Kasumi-1 (cell line): ENCODE results near the gene LCN9.

ENCODE experiments used
- DNase-seq, 2 experiments: peaks; one replicate each; lab custom pipeline; 2025; lab: John Stamatoyannopoulos, UW

Gene LCN9

DNA sequence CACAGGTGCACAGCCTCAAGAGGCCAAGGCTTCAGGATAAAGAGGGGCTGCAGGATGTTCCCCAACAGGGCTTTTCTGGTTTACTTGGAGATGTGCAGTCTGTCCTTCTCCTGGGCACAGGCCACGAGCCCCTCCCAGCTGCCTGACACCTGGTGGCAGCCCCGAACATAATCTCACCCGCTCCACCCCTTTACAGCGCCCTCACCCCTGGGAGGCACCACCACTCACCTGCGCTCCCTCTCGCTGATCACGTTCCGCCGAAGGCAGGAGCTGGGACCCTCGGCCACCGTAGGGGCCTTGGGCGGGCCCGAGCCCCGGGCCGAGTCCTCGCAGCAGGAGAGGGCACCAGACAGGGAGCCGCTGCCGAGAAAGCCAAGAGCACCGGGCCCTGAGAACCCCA lies 35.7 kb downstream of the LCN9 start:
- DNase-seq = no peak

DNA sequence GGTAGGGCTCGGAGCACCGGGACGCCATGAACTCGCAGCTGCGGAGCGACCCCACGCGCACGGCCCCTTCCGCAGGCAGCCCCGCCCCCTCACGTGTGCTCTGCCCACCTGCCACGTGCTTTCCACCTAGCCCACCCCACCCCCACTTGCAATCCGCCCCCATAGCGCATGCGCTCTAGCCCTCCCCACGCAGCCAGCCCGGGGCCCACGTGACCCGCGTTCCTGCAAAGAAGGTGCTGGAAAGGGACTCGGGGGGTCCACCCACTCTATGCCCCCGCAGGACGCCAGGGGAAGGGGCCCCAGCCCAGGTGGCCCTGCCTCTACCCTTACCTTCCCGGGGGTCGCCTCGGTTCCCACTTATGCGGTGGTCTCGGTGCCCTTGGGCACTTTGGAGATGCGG lies 36.3 kb downstream of the LCN9 start, which contains the start of gene SOHLH1:
SOHLH1 (minus strand) TSS at position 42 of the 400 bp plus-strand sequence; CDS start at position 28, 14 bp downstream.
- DNase-seq = no peak

DNA sequence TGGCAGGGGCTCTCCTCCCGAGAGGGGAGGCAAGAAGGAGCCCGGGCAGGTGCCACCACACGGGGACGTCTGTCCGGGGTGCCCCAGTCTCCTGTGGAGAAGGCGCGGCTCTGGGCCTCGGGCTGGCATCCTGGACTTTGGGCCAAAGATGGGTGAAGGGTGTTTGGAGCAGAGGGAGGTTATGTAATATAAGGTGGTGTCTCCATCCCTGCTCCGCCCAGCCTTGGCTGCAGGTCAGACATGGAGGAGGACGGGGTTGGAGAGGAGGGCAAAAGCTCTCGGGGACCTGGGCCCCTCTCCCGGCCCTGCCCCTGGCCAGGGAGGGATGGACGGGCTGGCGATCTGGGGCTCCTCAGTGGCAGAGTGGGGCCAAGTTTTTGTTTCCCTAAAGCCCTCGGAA lies 37.4 kb downstream of the LCN9 start:
- DNase-seq = no peak

- no peak for DNase-seq
These were observed 38.2 kb downstream of the LCN9 start for GRCh38 chr9:135701067-135701958.

DNA sequence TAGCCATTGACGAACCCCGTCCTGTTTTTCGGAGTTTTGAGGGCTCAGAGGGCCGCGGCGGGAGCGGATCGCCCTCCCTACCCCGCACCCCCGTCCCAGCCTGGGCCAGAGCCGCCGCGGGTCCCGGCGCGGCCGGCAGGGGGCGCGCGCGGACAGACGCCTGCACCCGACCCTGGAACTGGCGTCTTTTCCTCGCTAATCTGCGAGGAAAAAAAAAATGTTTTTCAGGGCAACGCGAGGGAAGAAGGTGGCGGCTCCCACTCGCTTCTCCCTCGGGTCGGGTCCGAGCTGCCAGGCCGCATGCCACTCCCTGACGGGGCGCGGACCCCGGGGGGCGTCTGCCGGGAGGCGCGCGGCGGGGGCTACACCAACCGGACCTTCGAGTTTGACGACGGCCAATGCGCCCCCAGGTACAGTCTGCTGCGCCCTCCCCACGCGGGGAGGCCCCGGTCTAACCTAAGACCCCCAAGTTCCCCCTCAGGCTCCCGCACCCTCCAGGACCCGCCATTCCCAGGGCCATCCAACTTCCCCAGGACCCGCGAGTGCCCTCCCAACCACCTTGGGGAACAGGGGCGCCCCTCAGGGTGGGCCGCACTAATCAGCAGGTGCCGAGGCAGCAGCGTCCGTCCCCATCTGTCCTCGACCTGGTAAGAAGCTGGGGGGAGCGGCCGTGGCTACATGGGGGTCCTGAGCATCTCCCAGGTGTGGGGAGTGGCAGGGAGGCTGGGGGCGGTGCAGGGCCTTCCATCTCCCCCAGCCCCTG lies 39.0 kb downstream of the LCN9 start, which contains the start of gene KCNT1:
KCNT1 (plus strand) TSS at position 227 of the 763 bp plus-strand sequence; CDS start at position 301, 74 bp downstream.
- DNase-seq = peak; percentile 9 to 32

GRCh38 chr9:135703726-135704125 lies 40.6 kb downstream of the LCN9 start:
- no peak for DNase-seq

GRCh38 chr9:135704483-135704882 lies 41.4 kb downstream of the LCN9 start:
- no peak for DNase-seq

DNA sequence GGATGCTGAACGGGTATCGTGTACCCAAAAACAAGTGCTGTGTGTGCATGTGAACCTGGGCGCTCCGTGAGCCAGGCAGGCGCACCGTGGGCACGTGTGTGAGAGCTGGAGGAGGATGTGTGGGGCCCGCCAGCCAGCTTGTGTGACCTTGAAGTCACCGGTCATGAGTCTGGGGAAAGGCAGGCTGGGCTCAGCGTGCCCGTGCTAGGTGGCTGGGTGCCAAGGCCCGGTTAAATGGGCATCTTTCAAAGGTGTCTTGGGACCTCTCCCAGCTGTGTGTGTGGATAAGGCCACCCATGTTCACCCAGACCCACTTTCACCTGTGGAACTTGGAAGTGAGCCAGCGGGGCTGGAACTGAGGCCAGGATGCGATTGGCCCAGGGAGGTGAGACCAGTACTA lies 42.3 kb downstream of the LCN9 start:
- no peak for DNase-seq

DNA sequence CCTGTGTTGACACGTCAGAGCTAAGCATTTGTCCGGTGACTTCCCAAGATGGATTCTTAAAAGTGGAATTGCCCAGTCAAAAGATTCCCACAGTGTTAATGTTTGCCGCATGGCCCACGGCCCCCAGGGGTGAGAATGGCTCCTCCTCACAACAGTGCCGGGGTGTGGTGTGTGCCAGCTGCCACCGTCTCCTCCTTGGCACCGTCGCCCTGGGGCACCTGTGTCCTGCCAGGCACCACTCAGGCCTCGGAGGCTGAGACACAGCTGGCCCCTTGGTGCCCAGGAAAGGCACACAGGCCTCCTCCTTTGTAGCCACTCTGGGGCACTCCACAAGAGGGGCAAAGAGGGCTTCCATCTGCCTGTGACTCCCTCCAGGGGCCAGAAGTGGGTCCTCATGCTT lies 43.2 kb downstream of the LCN9 start:
- DNase-seq = no peak

GRCh38 chr9:135707252-135708138 lies 44.4 kb downstream of the LCN9 start:
- no peak for DNase-seq

DNA sequence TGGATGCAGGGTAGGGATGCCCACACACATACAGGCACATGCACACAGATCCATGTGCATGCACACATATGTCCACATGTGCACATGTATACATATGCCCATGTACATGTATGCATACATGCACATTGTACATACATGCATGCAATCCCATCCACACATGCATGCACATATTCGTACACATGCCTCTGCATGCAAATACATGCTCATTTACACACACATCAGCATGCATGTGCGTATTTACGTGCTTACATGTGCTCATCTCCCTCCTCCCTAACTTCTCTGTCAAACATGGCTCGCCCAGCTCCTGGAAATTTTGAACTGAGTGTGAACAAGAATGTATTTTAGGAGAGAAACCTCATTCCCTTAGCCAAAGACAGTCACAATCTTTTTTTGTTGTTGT lies 45.1 kb downstream of the LCN9 start:
- no peak for DNase-seq

- DNase-seq = no peak
These were observed 48.3 kb downstream of the LCN9 start for GRCh38 chr9:135711391-135711790.

GRCh38 chr9:135711881-135712280 lies 48.8 kb downstream of the LCN9 start:
- no peak for DNase-seq

DNA sequence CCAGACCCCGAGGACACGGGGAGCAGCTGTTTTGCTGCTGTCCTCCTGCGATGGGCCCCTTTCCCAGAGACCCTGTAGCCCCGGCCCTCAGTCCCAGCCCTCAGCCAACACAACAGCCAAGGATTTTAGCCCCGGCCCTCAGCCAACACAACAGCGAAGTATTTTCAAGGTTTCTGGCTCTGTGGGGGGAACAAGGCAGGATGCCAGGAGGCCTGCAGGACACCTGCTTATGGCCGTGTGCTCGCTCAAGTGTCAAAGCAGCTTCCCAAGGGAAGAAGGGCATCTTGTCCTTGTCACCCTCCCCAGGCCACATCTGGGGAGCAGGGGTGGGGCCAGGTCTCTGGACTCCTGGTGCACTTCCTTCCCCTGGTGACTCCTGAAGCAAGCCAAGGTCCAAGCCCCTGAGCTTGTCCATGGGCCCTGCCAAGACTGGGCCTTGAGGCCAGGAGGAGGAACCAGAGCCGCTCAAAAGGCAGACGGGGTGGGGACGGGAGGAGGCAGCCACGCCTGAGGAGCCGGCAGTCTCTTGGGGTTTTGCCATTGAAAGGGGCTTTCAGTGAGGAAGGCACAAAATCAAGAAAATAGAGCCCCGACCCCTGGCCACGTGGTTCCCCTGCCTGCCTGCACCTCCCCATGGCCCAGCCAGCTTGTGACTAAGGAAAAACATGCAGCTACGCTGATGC lies 49.6 kb downstream of the LCN9 start:
- DNase-seq = no peak

GRCh38 chr9:135714242-135715055 lies 51.3 kb downstream of the LCN9 start:
- no peak for DNase-seq

- no peak for DNase-seq
These were observed 52.0 kb downstream of the LCN9 start for GRCh38 chr9:135715056-135715595.

- no peak for DNase-seq
These were observed 52.9 kb downstream of the LCN9 start for GRCh38 chr9:135716045-135716444.
